GM12873 (cell line): ENCODE data around the gene PAM16.

Experiments
- TF ChIP-seq, protein P1 (sequence below): IDR thresholded peaks from 2 replicates; pipeline ENCODE4 v1.5.1; 2012; ENCODE audit warnings: low read depth, mild to moderate bottlenecking, moderate library complexity, low read length, control low read depth; ENCODE audit not compliant: insufficient read depth; ENCODE audit errors: missing control alignments

Gene PAM16

DNA sequence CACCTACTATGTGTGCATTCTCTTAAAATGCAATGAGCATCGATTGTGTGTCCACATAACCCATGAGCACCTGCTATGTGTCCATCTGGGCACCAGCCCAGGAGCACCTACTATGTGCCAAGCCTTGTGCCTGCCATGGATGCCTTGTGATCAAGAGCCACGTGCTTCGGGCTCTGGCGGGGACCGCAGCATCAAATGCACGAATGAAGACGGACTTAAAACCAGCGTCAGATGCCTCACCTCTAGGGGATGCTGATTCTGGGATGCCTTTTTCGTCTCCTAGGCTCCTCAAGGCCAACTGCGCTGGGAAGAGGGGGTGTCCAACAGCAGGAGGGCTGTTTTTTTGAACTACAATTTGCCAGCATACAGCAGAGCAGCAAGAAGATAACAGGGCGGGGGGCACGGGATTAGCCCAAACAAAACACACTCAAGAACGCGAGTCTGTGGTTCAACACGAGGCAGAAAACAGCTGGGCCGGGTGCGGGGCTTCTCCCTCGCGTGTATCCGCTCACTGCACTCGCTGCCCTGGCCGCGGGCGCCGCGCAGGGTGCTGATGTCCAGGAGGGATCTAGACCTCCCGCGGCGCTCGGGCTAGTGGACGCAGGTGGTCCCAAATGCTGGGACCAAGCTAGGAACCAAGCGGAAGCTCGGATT, 36.5 kb downstream of the PAM16 start:
- TF ChIP-seq, protein P1, sequence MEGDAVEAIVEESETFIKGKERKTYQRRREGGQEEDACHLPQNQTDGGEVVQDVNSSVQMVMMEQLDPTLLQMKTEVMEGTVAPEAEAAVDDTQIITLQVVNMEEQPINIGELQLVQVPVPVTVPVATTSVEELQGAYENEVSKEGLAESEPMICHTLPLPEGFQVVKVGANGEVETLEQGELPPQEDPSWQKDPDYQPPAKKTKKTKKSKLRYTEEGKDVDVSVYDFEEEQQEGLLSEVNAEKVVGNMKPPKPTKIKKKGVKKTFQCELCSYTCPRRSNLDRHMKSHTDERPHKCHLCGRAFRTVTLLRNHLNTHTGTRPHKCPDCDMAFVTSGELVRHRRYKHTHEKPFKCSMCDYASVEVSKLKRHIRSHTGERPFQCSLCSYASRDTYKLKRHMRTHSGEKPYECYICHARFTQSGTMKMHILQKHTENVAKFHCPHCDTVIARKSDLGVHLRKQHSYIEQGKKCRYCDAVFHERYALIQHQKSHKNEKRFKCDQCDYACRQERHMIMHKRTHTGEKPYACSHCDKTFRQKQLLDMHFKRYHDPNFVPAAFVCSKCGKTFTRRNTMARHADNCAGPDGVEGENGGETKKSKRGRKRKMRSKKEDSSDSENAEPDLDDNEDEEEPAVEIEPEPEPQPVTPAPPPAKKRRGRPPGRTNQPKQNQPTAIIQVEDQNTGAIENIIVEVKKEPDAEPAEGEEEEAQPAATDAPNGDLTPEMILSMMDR, result peak; percentile 27

DNA sequence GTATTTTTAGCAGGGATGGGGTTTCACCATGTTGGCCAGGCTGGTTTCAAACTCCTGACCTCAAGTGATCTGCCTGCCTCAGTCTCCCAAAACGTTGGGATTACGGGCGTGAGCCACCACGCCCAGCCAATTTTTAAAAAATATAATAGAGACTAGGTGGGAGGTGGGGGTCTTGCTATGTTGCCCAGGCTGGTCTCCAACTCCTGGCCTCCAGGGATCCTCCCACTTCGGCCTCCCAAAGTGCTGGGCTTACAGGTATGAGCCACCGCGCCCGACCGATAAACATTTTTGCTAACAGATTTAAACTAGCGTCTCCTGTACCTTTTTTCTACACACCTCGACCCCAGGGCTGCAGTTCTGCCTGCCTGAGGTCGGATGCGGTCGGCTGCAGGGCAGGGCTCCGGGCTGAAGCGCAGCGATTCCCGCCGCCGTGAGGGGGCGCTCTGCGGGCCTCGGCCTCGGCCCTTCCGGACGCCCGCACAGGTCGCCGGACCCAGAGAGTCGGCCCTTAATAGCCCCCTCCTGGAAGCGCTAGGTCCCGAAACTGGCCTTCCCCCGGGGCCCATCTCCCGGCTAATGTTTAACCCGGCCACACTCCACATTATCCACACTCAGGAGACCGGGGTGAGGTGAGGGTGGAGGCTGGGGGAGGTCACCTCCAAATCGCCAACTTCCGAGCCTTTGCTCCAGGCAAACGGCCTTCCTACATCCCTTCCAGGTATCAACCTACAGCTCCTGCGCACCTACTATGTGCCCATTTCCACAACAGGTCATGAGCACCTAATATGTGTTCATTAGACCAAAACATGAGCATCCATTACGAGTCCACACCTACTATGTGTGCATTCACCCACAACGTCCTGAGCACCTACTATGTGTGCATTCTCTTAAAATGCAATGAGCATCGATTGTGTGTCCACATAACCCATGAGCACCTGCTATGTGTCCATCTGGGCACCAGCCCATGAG, 37.3 kb downstream of the PAM16 start:
- TF ChIP-seq, protein P1, result peak; percentile 69

DNA sequence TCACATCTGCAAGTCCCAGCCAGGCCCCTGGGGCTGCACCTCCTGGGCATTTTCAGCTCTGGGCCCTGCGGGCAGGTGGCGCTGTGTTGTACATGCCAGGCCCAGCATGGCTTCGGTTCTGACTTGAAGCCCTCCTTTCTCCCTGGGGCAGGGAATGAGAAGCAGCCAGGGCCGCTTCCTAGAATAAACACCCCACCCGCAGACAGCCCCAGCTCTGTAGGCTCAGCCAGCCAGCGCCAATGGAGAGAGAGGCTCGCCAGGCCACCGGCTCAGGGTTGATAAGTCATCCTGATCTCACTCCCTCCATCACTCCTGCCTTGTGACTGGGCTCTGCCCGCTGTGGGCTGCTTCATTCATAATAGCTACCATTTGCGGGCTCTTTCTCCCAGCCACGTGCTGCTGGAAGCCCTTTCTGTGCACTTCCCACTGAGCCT, 41.3 kb downstream of the PAM16 start:
- TF ChIP-seq, protein P1, result peak; percentile 84

DNA sequence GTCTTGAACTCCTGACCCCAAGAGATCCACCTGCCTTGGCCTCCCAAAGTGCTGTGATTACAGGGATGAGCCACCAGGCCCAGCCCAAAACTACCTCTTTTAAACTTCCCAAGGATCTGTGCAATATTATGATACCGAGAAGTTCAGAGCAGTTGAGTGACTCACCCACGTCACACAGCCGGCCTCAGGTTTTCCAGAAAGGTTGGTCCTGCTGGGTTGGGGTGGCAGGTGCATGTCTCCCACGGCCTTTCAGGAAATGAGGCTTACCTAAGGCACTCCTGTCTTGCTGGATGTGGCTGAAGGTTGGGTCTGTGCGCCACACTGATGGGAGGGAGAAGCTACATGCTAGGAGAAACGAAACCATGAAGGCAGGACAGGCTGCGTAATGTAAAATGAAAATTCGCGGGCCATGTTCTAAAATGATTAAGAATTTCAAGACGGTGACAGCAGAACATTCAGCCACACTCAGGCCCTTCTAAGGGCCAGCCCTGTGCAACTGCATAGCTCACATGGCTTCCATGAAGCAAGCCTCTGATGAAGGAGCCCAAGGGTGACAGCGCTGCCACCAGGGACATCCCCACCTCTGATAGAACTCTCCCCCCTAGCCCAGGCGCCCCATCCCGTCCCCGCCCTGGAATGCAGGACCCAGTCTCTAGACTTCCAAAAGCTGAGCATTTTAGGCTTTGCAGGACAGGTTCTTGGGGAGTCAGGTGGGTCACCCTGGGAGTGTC, 41.9 kb downstream of the PAM16 start:
- TF ChIP-seq, protein P1, result no peak

DNA sequence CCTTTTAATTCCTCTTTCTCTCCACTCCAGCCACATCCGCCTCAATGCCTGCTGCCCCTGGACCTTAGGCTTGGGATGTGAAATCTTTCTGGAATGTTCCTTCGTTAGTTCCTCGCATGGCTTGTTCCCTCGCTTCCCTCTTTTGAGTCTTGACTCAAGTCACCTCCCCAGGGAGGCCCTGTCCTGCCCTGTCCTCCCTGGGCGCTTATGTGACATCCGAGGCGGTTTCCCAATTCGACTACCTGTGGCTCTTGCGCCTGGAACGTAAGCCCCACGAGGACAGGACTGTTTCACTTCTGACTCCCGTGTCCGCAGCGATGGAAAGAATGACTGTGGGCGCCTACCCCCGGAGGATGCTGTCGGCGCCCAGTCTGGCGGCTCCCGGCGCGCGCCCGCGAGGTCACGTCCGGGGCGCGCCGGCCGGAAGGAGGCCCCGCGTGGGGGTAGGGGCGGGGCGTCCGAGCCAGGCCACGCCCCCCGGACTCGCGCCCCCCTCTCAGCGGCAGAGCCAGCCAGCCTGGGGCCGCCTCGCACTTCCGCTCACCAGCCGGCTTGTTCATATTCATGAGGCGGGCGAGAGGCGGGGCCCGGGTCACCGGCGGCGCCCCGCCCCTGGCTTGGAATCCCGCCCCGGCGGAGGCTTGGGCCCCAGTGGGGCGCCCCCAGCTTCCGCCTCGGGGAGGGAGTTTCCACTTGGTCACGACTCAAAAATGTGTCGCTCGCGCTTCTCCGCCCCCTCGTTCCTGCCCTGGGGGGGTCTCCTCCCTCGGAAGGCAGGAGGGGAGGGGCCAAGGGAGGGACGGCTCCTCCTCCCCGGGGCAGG, 43.7 kb downstream of the PAM16 start:
- TF ChIP-seq, protein P1, result no peak

DNA sequence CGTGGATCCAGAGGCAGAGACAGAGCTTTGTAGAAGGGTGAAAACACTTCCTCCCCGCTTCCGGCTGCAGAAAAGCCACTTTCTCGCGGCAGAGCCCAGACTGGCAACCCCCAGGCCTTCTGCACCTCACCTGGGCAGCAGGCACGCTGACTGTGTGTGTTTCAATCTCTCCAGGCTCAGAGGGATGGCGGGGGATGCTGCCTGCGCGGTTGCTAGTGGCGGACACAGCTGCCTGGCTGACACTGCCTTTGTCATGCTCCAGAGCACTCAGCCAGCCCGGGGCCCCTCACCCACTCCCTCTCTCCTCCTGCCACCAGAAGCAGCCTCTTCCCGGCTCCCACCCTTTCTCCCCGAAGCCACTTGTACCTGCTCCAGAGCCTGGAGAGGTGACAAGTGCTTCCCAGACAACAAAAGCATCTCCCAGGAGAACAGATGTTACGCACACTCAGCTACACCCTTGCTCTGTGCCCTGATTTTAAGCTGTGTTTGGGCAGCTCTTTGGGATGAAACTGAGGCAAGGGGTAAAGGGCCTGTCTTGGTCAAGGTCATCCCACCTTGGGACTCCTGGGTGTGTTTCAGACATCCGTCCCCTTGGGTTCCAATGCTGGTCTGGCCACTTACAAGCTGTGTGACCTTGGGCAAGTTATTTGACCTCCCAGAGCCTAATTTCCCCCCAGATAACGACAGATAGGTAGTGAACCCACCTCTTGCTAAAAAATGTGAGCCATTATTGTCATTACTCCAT, 44.5 kb downstream of the PAM16 start:
- TF ChIP-seq, protein P1, result no peak
